Epithelial cell of proximal tubule (primary cell): Measurements from ENCODE around the gene PRKCH. TPM values are rescaled to one million over a fixed set of nuclear protein-coding genes. Genes with fewer than 3 reads are reported as not detected.

Source experiments
- DNase-seq: peaks from one replicate; pipeline ENCODE4 v3.0.0-alpha.2; 2011; ENCODE audit warnings: low read depth
- H3K4me3 ChIP-seq: 2 replicates; pipeline ENCODE4 v1.5.1; 2011; ENCODE audit warnings: low read depth, mild to moderate bottlenecking, low read length
- CTCF ChIP-seq: conservative IDR thresholded peaks from 2 replicates; pipeline ENCODE4 v1.5.1; 2012; ENCODE audit warnings: low read depth, mild to moderate bottlenecking, low read length
- total RNA-seq: library from RNA; depleted of rRNA; stranded (reverse); fragments of >200 nt; gene quantifications from 2 replicates; pipeline ENCODE4 v1.2.3, GENCODE V29; 2015

Gene PRKCH
- total RNA-seq, 1 donor from 2014 or later: 7.6 TPM

- TF ChIP-seq CTCF: no peak
- DNase-seq: no peak
- peak within 1 kb of the TSS; percentile 49 for H3K4me3 ChIP-seq
These were observed 40.0 kb upstream of the PRKCH start, which contains the start of gene TMEM30B for GRCh38 chr14:61281186-61281947. TMEM30B (minus strand) TSS chr14:61281338; CDS start chr14:61281147, 191 bp downstream.

- H3K4me3 ChIP-seq: no peak overlapping the region
- DNase-seq: no peak
- TF ChIP-seq CTCF: no peak
These were observed 39.5 kb upstream of the PRKCH start for GRCh38 chr14:61281948-61282275.

GRCh38 chr14:61282746-61283145, 38.6 kb upstream of the PRKCH start:
- no peak for TF ChIP-seq CTCF
- no peak overlapping the region for H3K4me3 ChIP-seq
- DNase-seq: no peak

GRCh38 chr14:61284001-61284400, 37.4 kb upstream of the PRKCH start:
- no peak for TF ChIP-seq CTCF
- DNase-seq: no peak
- H3K4me3 ChIP-seq: no peak overlapping the region

GRCh38 chr14:61285364-61285763, 36.0 kb upstream of the PRKCH start:
- TF ChIP-seq CTCF: no peak
- no peak overlapping the region for H3K4me3 ChIP-seq
- no peak for DNase-seq

GRCh38 chr14:61287196-61287595, 34.2 kb upstream of the PRKCH start:
- no peak overlapping the region for H3K4me3 ChIP-seq
- DNase-seq: no peak
- no peak for TF ChIP-seq CTCF

GRCh38 chr14:61288228-61288627, 33.2 kb upstream of the PRKCH start:
- no peak for TF ChIP-seq CTCF
- H3K4me3 ChIP-seq: no peak overlapping the region
- no peak for DNase-seq
